ENCODE results near the gene SEC63.

Gene SEC63

DNA sequence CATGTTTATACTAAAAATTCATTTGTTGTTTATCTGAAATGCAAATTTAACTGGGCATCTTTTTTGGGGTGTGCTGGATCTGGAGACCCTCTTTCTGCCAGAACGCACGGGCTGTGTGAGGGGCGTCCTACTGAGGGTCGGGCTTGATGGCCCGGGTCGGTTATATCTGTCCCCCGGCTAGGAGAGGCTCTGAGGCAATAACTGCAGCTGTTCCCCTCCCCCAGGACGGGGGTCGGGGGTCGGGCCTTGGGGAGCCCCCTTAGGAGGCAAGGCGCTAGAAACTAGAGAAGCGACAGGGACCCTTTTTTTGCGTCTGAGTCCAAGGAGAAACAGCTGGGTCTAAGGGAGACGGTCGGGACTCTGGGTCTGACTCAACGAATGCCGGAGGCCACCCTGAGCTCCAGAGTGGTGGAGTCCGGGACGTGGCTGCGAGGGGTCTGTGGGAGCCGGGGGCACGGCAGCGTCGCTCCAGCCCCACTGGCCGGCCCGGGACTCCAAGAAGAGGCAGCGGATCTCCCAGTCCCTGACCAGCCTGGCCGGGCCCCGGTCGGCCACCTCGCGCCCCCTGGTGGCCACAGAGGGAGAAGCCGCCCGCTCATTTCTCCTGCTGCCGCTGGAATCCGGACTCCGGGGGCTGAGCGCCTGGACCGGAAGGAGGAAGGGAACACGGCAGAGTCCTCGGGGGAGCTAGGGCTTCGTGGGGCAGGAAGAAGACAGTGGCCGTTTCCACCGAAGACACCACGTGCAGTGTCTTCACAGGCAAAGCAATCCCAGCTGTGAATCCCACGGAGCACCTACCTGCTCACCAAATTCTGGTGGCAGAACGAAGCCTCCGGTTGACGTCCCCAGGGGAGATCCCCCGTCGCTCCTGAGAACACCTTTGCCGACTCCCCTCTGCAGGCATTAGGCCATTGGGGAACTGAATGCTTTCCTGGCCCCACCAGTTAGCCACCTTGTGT, 109.9 kb downstream of the SEC63 start:
- DNase-seq, result peak; percentile 83 to 86

DNA sequence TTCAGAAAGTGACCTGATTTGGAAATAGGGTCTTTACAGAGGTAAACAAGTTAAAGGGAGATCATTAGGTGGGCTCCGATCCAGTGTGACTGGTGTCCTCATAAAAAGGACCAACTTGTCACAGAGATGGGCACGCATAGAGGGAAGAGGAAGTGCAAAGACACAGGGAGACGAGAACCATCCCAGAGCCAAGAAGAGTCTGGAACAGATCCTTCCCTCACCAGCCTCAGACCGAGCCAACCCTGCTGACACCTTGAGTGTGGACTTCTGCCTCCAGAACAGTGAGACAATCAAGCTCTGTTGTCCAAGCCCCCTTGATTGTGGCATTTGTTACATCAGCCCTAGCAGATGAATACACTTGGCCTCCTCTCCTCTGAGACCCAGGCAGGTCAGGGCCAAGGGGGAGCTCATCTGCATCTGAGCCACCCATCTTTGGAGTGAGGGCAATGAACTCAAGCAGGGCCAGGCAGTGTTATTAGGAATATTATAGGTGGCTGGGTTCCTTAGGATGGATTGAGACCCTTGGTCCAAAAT, 111.7 kb downstream of the SEC63 start:
- no peak for DNase-seq

DNA sequence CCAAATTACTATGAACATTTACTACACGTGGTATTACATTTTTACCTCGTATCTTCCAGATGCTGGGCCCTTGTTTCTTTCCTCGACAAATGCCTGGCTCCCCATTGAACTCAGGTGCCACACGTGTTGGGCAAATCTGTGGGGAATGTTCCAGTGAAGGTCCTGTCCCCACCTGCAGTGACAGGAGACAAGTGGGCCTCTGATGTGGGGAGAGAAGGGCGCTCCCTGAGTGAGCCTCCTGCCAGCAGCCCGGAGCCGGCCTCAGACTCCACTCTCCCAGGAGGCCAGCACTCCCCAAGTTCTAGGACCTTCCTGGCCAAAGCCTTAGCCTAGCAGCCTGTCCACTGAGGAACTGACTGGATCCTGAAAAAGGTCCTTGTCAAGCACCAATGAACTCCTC, 112.2 kb downstream of the SEC63 start:
- no peak for DNase-seq

DNA sequence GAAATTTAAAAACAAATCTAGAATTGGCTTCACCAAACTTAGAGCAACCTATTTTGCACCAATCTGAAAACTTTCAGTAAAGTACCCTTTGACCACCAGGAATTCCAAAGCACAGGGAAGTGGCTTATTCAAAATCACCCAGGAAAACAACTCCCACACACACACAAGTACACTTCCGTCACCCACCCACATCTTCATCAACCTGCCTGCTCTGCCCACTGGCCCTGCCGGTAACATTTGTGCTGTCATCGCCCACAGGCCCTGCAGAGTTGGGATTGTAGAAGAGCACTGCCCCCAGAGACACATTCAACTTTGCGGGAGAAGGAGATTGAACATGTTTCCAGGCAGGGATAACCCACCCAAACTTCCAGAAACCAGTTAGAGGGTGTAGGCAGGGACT, 114.6 kb downstream of the SEC63 start:
- DNase-seq, result no peak

DNA sequence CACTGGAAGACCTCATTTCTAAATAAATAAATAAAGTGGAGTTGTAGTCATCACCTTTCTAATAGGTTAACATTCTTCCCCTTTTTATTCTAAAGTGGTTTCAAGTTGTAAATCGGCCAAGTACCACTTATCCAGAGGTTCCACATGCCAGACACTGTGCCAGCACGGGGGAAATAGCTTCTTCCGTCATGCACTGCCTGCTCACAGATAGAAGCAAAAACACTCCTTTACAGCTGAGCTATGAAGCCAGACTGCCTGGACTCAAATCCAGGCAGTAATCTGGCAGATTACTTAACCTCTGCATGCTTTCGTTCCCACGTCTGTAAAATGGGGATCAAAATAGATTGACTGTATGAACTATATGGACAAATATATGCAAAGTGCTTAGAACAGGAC, 116.7 kb downstream of the SEC63 start:
- no peak for DNase-seq

DNA sequence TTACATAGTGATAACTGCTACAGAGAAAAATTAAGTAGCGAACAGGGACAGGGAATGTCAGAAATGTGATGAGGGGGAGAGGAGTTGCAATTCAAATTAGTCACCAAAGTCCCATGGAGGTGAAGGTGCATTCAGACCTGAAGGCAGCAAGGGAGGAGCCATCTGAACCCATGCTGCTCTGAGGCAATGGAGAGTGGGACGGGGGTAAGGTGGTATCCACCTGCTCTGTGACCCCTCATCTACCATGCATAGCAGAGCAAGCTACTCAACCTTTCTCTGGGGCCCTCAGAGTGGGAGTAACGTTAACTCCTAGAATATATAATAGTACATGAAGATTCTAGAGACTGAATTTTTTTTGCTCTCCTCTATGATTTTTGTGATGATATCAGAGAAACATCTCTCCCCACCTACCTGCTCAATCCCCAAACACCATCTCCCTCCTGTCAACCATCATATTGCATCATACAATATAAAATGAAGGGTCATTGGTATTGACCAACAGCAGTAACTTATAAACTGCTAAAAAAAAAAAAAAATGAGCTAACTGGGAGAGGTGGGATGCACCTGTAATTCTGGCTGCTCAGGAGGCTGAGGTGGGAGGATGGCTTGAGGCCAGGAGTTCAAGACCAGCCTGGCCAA, 117.3 kb downstream of the SEC63 start:
- no peak for DNase-seq

DNA sequence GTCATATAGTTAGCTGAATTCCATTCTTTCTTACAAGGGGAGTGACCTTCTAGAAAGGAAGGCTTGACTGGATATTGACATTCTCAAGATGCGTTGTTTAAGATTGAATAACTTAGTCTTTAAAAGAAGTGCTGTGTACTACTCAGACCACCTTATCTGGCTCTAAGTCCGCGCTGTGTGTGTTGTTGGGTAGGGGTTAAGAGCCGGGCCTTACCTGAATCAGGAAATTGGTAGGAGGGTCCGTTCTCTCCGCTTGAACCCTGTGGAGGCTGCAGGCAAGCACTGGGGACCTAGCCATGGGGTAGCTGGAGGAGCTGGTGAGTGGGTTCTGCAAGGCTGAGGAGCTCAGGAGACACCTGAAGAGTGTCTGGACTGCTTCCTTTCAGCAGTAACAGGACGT, 124.9 kb downstream of the SEC63 start:
- no peak for DNase-seq

DNA sequence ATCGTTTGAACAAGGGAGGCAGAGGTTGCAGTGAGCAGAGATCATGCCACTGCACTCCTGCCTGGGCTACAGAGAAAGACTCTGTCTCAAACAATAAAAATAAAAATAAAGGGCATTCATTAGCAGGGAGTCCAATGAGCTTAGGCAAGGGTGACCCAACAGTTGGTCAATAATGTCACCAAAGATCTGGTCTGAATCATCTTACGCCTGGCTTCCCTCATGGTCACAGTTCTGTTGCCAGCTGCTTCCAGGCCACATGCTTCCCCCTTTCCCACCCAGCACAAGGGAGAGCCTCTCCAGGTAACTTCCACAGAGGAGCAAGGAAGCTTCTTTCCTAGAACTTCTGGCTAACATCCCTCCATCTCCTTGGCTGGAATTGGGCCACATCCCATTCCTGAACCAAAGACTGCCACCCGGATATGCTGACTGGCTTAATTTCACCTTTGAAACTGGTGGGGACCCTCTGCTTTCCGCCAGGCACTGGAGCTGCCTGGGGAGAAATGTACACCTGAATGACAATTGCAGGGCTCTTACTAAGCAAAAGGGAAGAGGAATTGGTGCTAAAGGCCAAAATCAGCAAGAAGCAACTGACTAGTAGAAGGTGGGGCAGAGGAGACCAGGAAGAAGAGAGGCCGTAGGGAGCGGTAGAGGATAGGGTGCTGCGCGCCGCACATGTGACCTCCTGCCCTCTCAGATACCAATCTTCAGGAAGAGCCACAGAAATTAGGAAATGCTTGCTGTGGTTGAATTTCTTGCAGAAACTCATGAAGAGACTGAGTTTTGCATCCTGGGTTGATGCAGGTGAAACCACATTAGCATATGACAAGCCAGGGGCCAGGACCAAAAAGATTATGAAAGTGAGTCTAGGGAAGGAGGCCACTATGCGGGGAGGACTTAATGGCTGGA, 125.6 kb downstream of the SEC63 start:
- DNase-seq, result no peak

DNA sequence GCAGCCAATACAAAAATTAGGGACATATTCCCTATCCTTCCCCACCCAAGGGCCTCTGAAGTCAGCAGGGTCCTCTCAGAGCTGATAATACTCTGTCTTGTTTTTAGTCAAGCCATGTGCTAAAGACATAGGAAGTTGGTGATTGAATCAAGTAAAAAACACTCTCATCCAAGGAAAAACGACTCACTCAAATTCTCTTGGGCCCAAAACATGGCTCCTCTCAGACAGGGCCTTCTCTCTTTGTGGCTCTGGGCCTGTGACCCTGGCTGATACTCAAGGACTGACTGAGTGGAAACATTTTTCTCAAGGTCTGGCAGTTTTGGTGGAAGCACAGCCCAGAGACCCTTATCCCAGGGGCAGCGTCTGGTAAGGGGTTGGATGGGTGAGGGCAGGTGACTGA, 127.9 kb downstream of the SEC63 start:
- no peak for DNase-seq

DNA sequence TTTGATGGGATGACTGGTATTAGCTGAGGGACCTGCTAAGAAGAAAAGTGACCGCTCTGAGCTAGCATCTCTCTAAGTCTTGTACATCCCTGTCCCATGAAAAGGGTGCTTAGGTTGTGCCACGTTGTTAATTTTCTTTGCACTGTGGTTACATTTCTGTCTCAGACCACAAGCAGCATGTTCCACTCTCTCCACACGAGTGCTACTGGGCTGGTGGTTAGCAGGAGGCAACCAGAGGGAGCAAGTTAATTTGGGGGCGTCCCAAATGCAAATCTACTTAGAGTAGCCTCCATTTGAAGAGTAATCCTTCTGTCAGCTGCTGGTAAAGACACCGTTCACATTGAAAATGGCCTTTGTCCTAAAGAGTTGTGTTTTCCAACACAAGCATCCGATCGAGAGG, 130.5 kb downstream of the SEC63 start:
- DNase-seq, result no peak

DNA sequence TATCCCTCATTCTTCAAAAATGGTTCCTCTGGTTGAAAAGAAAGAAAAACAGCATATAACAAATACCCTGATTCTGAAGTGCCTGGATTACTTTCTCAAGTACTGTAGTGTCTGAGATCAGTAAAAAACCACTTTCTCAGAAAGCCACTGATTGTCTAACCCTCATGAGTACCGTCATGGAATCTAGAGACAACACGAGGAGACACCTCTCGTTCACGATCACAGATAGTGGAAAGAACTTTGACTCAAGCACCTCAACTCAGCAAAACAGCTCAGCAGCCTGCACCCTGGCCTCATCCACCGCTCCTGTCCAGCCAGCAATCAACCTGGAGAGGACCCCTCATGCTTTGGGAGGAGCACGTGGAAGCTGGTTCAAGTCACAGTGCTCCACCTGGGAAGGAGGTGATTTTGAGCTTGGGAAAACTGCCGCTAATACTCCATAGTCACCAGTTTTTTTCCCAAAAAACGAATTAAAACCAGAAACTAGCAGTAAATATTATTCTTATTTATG, 134.9 kb downstream of the SEC63 start:
- DNase-seq, result no peak

DNA sequence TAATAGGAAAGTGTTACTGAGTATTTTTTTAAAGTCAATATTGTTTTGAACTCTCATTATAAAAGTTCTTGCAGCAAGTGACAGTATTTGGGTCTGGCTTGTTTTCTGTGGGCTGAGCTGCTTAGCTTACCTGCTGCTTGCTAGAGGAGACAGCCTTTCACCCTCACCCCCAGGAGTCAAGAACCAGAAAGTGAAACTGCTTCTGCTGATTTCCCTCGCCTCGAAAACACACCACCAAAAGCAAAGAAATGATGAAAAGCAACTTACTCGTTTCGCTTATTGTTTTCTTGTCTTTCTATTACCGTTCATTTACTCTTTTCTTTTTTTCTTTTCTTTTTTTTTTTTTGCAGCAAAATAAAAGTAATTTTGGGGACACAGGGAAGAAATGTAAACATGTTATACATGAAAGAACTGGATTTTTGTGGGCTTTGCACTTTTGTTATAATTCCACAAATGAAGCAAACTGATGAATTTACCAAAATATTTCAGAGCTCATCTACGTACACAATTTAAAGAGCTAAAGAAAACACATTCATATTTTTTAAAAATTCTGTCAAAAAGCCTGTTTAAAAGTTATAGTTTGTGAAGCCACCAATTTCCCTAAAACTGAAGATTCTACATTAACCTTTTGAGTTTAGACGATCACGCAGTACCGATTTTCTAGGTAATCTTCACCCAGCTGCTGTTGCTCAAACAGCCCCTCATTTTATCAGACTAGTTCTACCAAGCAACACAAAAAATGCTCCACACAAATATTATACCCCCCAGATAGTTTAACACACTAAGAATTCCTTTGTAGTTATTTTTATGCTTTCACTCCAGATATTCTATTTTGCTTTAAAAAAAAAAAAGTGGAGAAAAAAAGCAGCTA, 135.6 kb downstream of the SEC63 start:
- DNase-seq, result peak in 1 of 2 donors; percentile 35

DNA sequence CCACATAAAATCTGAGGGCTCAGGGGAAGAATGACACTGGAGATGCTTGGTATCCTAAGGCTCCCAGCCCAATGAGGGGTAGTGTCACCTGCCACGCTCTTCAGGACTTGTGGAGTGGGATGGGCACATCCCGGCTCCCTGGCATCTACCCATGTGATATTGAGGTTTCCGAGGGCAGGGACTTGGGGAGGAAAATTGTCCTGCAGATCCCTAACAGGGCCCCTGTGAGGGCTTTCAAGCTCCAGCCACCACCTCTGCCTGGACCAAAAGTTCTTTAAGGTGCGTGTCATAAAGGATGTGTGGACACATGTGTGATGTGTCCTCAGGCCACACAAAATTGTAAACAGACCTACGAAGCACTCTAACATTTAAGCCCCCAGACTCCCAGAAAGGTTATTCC, 136.4 kb downstream of the SEC63 start:
- no peak for DNase-seq

DNA sequence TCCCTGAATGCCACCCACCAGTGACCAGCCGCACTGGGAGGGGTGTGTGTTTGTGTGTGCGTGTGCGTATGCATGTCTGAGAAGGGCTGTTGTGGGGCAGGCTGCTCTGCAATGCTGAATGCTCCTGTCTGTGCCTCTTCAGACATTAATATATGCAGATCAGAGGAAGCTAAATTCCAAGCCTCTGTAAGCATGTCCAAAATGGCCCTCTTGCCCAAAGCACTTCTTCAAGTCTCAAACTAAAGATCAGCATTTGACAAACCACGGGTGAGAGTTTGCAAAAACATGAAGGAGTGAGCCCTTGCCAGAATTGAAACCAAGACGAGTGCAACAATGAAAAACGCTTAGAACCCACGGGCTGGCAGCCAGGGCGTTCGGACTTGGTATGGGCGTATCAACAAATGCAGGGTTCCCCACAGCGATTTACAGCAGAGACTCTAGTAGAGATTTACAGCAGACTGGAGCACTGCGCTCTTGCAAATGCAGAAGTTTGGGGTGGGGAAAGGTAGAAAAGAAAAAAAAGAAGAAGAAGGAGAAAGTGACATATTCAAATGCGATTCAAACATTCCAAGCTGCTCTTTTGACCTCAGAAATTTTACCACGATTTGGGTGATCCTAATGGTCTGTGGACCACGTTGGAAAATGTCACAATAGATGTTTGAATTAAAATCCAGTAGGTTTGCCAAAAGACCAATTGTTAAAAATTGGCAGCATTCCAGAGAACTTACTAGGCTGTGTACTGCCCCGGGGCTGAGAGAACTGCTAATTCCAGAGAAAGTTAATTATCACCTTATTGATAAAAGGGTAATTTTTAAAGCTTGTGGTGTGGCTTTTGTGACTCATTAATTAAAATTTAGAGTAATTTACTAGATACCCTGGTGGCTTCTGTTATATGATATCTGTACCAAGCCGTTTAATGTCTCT, 137.4 kb downstream of the SEC63 start:
- no peak for DNase-seq

DNA sequence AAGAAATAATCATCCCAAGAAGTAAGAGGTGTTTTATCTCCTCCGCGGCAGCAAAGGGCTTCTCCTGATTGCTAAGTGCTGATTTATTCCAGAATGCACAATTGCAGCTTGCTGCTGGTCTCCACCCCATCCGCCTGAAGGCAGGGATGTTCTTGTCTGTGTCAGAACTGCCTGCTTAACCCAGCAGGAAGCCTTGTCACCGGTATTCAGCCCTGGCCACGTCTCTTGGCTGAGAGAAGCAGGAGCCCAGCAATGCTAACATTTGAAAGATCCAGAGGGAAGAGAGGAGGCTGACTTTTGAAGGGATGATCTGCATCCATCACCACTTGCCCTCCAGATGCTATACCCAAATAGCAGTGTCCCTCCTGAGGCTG, 138.1 kb downstream of the SEC63 start:
- no peak for DNase-seq

DNA sequence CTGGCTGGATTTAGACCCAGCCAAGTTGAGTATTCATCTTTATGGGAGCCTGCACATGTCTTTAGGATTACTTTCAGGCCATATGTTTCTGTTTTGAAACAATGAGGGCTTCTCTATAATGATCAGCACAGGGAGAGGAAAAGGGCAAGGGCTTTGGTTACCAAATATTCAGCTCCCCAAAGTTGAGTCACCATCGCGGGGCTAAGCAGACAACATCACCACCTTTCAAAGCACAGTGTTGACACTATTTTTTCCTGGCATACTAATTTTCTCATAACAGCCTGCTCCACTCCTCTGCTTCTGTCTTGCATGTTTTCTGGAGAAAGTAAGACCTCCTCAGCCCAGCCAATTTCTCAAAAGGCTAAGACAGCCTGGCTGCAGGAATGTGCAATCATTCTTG, 138.8 kb downstream of the SEC63 start:
- no peak for DNase-seq

DNA sequence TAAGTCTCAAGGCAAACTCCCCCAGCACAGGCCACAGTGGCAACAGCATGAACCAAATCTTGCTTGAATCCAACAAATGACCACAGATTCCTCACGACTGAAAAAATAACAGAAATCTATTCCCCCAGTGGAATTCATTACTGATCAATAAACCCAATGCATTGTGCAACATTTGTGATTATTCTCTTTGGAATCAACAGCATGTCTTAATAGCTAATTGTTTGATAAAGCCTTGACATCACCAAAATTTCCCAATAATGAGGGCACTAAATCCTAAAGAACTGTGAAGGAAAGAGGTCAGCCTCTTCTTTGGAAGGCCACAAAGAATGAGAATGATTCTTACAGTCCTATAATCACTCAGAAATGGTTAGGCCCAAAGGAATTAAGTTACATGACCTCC, 139.7 kb downstream of the SEC63 start:
- no peak for DNase-seq

DNA sequence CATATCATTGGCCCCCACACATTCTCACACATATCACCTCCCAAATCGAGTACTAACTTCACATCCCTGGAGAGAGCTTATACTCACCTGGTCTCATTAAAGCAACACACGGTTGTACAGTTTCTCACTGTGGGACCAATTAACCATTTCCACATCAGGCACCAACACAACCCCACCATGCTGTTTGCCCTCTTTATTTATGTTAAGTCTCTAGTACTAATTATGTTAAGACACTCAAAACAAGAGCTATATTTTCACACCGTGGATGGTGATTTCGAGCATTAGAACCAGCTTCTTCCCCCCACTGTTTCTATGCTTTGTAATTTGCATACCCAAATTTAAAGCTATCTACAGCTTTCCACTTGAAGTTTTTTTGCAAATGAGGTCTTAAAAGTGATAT, 140.2 kb downstream of the SEC63 start:
- DNase-seq, result no peak
